GM12801 (cell line): Measurements from ENCODE around the gene NCKAP5L.

Experiments
- CTCF ChIP-seq: IDR thresholded peaks from one replicate; pipeline ENCODE4 v1.5.1; 2011; ENCODE audit warnings: control low read depth; ENCODE audit not compliant: insufficient read length; ENCODE audit errors: extremely low read depth

The NCKAP5L gene

GRCh38 chr12:49798248-49798647 is 30.0 kb downstream of the NCKAP5L start:
- no peak for TF ChIP-seq CTCF

DNA sequence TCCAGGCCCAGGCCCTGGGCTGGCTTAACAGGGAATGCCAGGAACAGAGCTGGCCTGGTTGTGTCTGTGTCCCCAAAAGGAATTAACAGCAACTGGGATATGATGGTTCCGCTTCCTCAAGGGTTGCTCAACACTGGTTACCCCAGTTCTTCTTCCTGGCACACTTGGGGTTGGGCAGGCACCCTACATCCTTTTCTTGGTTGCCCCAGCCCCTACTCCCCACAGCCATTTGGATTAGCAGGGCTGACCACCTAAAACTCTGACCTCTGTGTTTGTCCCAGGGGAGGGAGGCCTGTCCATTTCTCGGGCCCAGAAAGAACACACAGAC is 30.8 kb downstream of the NCKAP5L start:
- TF ChIP-seq CTCF, result no peak

DNA sequence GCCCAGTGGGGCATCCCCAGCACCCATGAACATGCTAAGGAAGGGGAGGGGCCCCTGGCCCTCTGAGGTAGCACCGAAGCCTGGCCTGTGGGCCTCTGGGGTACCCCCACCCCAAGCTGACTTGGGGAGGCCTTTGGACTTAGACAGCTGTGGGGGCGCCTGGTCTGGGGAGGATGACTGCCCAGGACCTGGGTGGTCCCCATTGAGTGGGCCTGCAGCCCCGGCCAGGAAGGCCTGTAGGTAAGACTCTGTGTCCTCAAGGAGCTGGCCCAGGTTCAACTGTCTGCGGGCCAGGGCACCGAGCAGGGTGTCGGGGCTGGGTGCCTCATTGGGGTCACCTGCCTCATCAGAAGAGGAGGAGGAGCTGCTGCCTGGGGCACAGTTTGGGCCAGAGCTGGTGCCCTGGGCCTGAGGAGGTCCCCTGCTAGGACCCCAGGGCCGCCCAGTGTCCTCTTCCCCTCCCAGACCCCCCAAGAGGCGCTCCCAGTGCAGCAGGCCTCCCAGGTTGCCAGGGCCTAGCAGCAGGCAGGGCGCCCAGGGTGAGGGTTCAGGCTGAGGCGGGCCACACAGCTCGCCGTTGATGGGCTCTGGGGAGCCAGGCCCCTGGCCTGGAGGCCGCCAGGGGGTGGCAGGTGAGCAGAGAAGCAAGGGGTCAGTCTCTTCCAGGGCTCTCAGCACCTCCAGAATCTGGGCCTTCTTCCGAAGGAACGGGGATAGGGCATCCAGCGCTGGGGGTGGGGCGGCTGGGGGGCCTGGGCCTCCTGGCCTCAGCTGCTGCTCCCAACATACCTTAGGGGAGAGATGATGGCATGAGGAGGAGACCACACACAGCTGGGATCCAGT is 31.4 kb downstream of the NCKAP5L start:
- TF ChIP-seq CTCF, result no peak

- no peak for TF ChIP-seq CTCF
These were observed 32.1 kb downstream of the NCKAP5L start for GRCh38 chr12:49796155-49796554.

GRCh38 chr12:49795654-49796105 is 32.5 kb downstream of the NCKAP5L start:
- no peak for TF ChIP-seq CTCF

- TF ChIP-seq CTCF, result no peak
These were observed 33.2 kb downstream of the NCKAP5L start for GRCh38 chr12:49794811-49795653.

DNA sequence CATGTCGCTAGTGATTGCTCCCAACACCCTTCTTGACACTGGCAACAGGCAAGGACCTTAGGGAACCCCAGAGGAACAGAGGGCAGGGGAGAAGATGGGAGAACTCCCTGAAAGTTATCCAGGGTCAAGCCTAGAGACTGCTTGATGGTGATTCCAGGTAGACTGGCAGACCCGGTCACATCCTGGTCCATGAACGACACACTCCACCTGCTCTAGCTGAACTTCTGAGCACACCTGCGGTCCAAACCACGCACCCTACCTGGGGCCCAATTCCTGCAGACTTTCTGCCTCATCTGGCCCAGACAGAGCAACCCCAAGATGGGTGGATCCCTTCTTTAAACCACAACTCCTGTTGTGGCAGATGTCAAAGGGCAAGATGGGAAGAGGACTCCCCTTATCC is 34.2 kb downstream of the NCKAP5L start:
- TF ChIP-seq CTCF, result no peak
